ENCODE measurements around the gene TRAF3IP3. TPM values are rescaled to one million over a fixed set of nuclear protein-coding genes. Genes with fewer than 3 reads are reported as not detected.

TRAF3IP3 gene
- total RNA-seq, 1 experiment from 2014 or later: not detected

GRCh38 chr1:209775678-209776077 lies 19.8 kb downstream of the TRAF3IP3 start:
- no peak overlapping the region for H3K4me3 ChIP-seq (ENCODE audit: low read depth, low read length)
- peaks cover 17% of the 10 kb centered on the region for H3K4me1 ChIP-seq
- POLR2A ChIA-PET: no interaction called here
- H3K36me3 ChIP-seq (ENCODE audit: control insufficient read depth, insufficient read depth, low read length): no peaks in the 10 kb centered on the region
- Mint-ChIP-seq H3K36me3 (ENCODE audit: insufficient read depth, unreplicated experiment) (no peaks in the 10 kb centered on the region), H3K27me3 (ENCODE audit: insufficient read depth, unreplicated experiment) (no peaks in the 10 kb centered on the region), H3K27ac (ENCODE audit: unreplicated experiment) (no peak overlapping the region), H3K9me3 (ENCODE audit: unreplicated experiment) (no peaks in the 10 kb centered on the region), H3K4me3 (ENCODE audit: unreplicated experiment) (no peak overlapping the region), H3K4me1 (ENCODE audit: low read depth, unreplicated experiment) (peaks cover 6% of the 10 kb centered on the region)
- CTCF ChIA-PET: no interaction called here
- no TSS peak for BruUV-seq (replicated peaks)
- H3K9me3 ChIP-seq: no peaks in the 10 kb centered on the region
- intact Hi-C loops (cut with micrococcal nuclease; ENCODE audit: unreplicated experiment): no loop called here
- TF ChIP-seq CTCF (IDR thresholded peaks at IDR 0.05; ENCODE audit: insufficient read depth in 1 of 2, low read depth in 1 of 2, low read length in 1 of 2, severe bottlenecking in 1 of 2, unreplicated experiment in 1 of 2): no peak
- no peaks in the 10 kb centered on the region for H3K27me3 ChIP-seq (replicated peaks; ENCODE audit: control insufficient read depth, insufficient read depth, low read length)
- DNase-seq: no peak

- no peak overlapping the region for H3K4me3 Mint-ChIP-seq (ENCODE audit: unreplicated experiment)
- CTCF ChIA-PET: no interaction called here
Observed at GRCh38 chr1:209777587-209777986, 21.7 kb downstream of the TRAF3IP3 start.

GRCh38 chr1:209778102-209778501 lies 22.2 kb downstream of the TRAF3IP3 start:
- no peak overlapping the region for H3K27ac Mint-ChIP-seq (ENCODE audit: unreplicated experiment)
- intact Hi-C loops (cut with micrococcal nuclease; ENCODE audit: unreplicated experiment): no loop called here
- H3K27me3 Mint-ChIP-seq (ENCODE audit: insufficient read depth, unreplicated experiment): no peaks in the 10 kb centered on the region
- ChIA-PET CTCF (no interaction called here), POLR2A (no interaction called here)
- H3K4me1 ChIP-seq: peaks cover 28% of the 10 kb centered on the region
- H3K36me3 ChIP-seq (ENCODE audit: control insufficient read depth, insufficient read depth, low read length): no peaks in the 10 kb centered on the region
- DNase-seq: no peak
- no peak overlapping the region for H3K4me3 ChIP-seq (ENCODE audit: low read depth, low read length)
- TF ChIP-seq CTCF (IDR thresholded peaks at IDR 0.05; ENCODE audit: insufficient read depth in 1 of 2, low read depth in 1 of 2, low read length in 1 of 2, severe bottlenecking in 1 of 2, unreplicated experiment in 1 of 2): no peak
- BruUV-seq (replicated peaks): no TSS peak
- no peak overlapping the region for H3K4me3 Mint-ChIP-seq (ENCODE audit: unreplicated experiment)
- H3K36me3 Mint-ChIP-seq (ENCODE audit: insufficient read depth, unreplicated experiment): no peaks in the 10 kb centered on the region
- no peaks in the 10 kb centered on the region for H3K9me3 ChIP-seq
- no peaks in the 10 kb centered on the region for H3K27me3 ChIP-seq (replicated peaks; ENCODE audit: control insufficient read depth, insufficient read depth, low read length)
- peaks cover 19% of the 10 kb centered on the region for H3K4me1 Mint-ChIP-seq (ENCODE audit: low read depth, unreplicated experiment)
- no peaks in the 10 kb centered on the region for H3K9me3 Mint-ChIP-seq (ENCODE audit: unreplicated experiment)

More at GRCh38 chr1:209777587-209777986, 21.7 kb downstream of the TRAF3IP3 start:
- no peak for TF ChIP-seq CTCF (IDR thresholded peaks at IDR 0.05; ENCODE audit: insufficient read depth in 1 of 2, low read depth in 1 of 2, low read length in 1 of 2, severe bottlenecking in 1 of 2, unreplicated experiment in 1 of 2)
- Mint-ChIP-seq H3K4me1 (ENCODE audit: low read depth, unreplicated experiment) (peaks cover 17% of the 10 kb centered on the region), H3K27ac (ENCODE audit: unreplicated experiment) (no peak overlapping the region), H3K9me3 (ENCODE audit: unreplicated experiment) (no peaks in the 10 kb centered on the region), H3K36me3 (ENCODE audit: insufficient read depth, unreplicated experiment) (no peaks in the 10 kb centered on the region), H3K27me3 (ENCODE audit: insufficient read depth, unreplicated experiment) (no peaks in the 10 kb centered on the region)
- no TSS peak for BruUV-seq (replicated peaks)
- H3K4me1 ChIP-seq: peaks cover 28% of the 10 kb centered on the region
- no peak for DNase-seq
- no peak overlapping the region for H3K4me3 ChIP-seq (ENCODE audit: low read depth, low read length)
- no peaks in the 10 kb centered on the region for H3K9me3 ChIP-seq
- H3K27me3 ChIP-seq (replicated peaks; ENCODE audit: control insufficient read depth, insufficient read depth, low read length): no peaks in the 10 kb centered on the region
- no peaks in the 10 kb centered on the region for H3K36me3 ChIP-seq (ENCODE audit: control insufficient read depth, insufficient read depth, low read length)
- POLR2A ChIA-PET: no interaction called here
- intact Hi-C loops (cut with micrococcal nuclease; ENCODE audit: unreplicated experiment): no loop called here

Data from Caco-2 (cell line).